Suppressor macrophage (primary cell): Measurements from ENCODE around the gene ENPP1.
A peak's percentile ranks its signal among the peaks of the same experiment; 100 is the strongest.

ENCODE experiments used
- DNase-seq, 4 experiments: peaks; one replicate each; pipeline ENCODE4 v3.0.0-alpha.2; 2020 to 2022
- total RNA-seq, 17 experiments: gene quantifications; one replicate each; lab custom pipeline; 2026; ENCODE audit warnings: mixed read lengths in 6 of 17, inconsistent platforms in 3 of 17; lab: John Stamatoyannopoulos, UW

The ENPP1 gene
- total RNA-seq = 0 to 5.6 (median 0.08) reads per million in 17 experiments

- peak; percentile 17 to 66 (median 49) for DNase-seq
Measured at GRCh38 chr6:131807644-131808459, at the start of gene ENPP1. TSS of gene ENPP1 (plus strand) at chr6:131808020. CDS start at chr6:131808036, 16 bp downstream.

- DNase-seq = no peak
Measured at GRCh38 chr6:131758920-131759319, 48.9 kb upstream of the ENPP1 start.

- no peak for DNase-seq
Measured at GRCh38 chr6:131761060-131761761, 46.6 kb upstream of the ENPP1 start.

GRCh38 chr6:131761762-131762067 is 46.1 kb upstream of the ENPP1 start:
- no peak for DNase-seq

- no peak for DNase-seq
Measured at GRCh38 chr6:131762984-131763383, 44.8 kb upstream of the ENPP1 start.

GRCh38 chr6:131763749-131764148 is 44.1 kb upstream of the ENPP1 start:
- no peak for DNase-seq

- DNase-seq = no peak
Measured at GRCh38 chr6:131764350-131764749, 43.5 kb upstream of the ENPP1 start.

GRCh38 chr6:131765081-131765803 is 42.6 kb upstream of the ENPP1 start:
- DNase-seq = no peak

- no peak for DNase-seq
Measured at GRCh38 chr6:131765804-131766135, 42.0 kb upstream of the ENPP1 start.

GRCh38 chr6:131766631-131767030 is 41.2 kb upstream of the ENPP1 start:
- no peak for DNase-seq

GRCh38 chr6:131768964-131769363 is 38.9 kb upstream of the ENPP1 start:
- DNase-seq = no peak

- DNase-seq = no peak
Measured at GRCh38 chr6:131769385-131770141, 38.3 kb upstream of the ENPP1 start.

GRCh38 chr6:131770776-131771175 is 37.0 kb upstream of the ENPP1 start:
- no peak for DNase-seq

- DNase-seq = no peak
Measured at GRCh38 chr6:131773284-131773950, 34.4 kb upstream of the ENPP1 start.

- no peak for DNase-seq
Measured at GRCh38 chr6:131775886-131776285, 31.9 kb upstream of the ENPP1 start.

- DNase-seq = no peak
Measured at GRCh38 chr6:131776985-131777384, 30.8 kb upstream of the ENPP1 start.

- DNase-seq = no peak
Measured at GRCh38 chr6:131778169-131778568, 29.7 kb upstream of the ENPP1 start.

- DNase-seq = no peak
Measured at GRCh38 chr6:131779304-131779703, 28.5 kb upstream of the ENPP1 start.

GRCh38 chr6:131780600-131780999 is 27.2 kb upstream of the ENPP1 start:
- DNase-seq = no peak

- no peak for DNase-seq
Measured at GRCh38 chr6:131781687-131782086, 26.1 kb upstream of the ENPP1 start.

GRCh38 chr6:131782764-131783163 is 25.1 kb upstream of the ENPP1 start:
- DNase-seq = no peak

GRCh38 chr6:131784561-131784960 is 23.3 kb upstream of the ENPP1 start:
- DNase-seq = no peak
